Hematopoietic multipotent progenitor cell treated with erythropoietin and hydrocortisone succinate and interleukin-3 and kit ligand, for 4 days (in vitro differentiated cells): ENCODE measurements around the gene TRAF4.
A peak's percentile ranks its signal among the peaks of the same experiment; 100 is the strongest.
"Not testable (repeated sequence)": the region's sequence is repeated elsewhere in the genome, so short reads cannot be mapped to it uniquely, and the experiment has no call there.

ENCODE experiments used
- DNase-seq: peaks from one replicate; pipeline ENCODE4 v3.0.0-alpha.2; 2015

TRAF4 gene

GRCh38 chr17:28749516-28750177 is 5.8 kb downstream of the TRAF4 start:
- DNase-seq = no peak

DNA sequence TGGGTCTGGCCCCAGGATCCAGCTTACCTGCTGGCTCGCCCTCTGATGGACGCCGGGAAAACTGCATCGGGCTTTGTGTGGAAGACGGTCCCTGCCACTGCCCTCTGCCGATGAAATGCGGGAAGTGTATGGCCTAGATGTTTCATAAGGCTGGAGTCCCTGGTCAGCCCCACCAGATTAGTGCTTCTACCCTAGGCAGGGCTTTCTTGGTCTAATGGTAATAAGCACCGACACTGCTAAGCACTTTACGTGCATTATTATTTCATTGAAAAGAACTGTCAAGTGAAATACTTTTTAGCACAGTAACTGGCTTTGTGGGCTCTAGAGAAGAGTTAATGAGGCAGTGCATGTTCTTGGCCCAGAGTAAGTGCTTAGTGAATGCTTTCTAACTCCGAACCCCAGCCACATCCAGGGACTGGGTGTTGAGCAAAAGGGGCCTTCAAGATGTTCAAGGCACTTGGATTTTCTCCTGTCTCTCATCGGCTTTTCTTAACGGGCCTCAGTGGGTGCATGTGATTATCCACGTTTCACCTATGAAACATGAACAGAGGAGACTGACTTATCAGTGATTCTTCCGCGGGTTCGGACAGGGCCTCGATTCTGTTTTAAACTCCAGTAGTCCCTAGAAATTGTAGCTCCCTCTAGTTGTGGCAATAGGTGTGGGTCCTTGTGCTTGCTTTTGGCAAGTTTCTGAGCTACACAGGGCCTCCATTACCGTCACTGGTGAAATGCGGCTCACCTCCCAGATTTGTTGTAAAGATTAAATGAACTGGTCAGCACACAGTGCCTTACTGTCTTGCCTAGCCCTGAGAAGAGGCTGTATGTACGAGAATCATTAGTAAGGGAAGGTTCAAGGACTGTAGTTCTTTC is 6.6 kb downstream of the TRAF4 start:
- peak; percentile 96 for DNase-seq

GRCh38 chr17:28751600-28752366 is 8.0 kb downstream of the TRAF4 start:
- DNase-seq = no peak

DNA sequence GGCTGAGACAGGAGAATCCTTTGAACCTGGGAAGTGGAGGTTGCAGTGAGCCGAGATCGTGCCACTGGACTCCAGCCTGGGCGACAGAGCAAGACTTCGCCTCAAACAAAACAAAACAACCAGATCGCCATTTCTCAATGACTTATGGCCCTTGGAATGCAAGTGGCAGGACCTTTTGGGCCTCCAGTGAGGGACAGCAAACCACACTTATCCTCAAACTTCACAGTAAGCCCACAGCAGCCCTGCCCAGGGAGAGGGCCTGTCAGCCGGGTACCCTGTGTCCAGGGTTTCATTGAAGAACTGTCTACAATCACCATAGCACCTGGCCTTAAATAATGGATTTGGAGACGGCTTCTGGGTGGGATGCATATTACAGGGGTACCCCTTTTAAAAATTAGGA is 11.7 kb downstream of the TRAF4 start:
- no peak for DNase-seq

DNA sequence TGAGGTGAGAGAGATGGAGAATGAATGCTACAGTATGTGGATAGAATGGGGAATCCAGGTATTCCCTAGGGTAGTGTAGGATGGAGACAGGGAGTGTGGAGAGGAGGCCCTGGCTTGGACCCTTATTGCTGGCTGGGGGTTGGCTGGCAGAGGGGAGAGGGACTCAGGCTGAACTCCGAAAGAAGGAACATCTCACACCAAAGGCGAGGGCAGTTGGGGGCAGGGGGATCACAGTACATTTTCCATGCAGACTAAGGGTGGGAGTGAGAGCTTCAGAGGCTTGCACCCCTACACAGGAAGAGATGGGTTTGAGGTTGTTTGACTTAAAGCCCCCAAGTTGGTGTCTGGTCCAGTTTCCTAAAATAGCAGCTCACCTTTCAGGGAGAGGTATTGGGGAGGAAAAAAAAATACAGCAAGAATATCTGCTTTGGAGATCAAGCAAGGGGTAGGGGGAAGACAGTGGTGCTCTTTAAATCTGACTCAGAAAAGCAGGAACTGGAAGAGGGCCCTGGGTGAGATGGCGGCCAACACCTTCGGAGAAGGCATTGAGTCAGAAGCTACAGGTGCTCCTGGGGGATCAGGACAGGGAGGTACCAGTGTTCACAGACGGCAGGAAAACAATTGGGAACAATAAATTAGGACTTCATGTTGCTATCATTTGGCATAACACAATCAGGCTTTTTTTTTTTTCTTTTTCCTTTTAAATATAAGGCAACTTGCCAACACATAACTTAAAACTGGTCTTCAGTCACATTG is 12.4 kb downstream of the TRAF4 start:
- DNase-seq = no peak

DNA sequence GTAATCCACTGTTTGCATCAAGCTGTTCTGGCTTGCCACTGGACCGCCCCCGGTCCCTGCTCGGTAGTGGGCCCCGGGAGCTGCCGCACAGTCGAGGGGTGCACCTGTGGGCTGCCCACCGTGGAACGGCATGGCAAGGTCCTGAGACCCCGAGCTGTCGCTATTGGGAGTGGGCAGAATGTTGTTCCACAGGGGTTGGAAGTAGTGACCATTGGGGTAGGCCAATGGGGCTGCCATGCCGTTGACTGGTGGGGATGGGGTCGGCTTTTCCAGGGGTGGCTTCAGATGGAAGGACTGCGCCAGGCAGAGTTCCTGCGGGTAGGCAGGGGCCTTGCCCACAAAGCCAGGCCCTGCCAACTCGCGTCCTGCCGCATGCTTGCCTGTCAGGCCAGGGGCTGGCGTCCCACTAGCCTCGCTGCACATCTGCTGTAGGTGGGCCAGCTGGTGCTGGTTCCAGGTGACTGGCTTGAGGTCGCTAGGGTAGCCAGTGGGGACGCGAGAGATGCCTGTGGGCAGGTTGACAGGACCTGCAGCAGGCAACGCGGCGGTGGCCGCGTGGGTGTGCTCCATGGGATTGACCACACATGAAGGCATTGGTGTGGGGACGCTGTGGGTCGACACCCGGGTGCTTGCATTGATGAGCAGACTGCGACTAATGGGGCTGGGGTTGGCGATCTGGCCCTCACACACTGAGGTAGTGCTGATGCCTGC is 14.8 kb downstream of the TRAF4 start:
- DNase-seq = no peak

DNA sequence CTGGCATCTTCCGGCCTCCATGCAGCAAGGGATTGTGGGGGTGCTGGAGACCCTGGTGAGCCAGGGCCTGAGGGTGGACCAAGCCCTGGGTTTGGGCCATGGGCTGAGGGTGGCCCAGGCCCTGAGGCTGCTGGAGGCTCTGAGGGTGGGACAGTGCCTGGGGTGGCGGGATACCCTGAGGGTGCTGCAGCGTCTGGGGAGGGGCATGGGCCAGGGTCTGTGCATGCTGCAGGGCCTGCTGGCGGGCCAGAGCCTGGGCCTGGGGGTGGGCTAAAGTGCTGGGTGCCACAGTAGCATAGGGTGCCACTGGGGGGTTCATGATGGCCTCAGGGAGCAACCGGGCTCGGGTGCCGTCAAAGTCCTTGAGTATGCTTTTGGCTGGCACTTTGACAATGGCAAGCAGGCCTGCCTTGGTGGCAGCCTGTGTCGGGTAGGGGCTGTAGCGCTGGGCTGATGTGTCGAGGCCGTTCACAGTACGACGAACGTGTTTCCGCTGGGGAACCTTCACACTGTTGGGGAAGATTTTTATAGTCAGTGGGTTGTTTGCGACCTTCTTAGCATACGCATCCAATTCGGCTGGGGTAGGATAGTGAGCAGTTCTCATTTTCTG is 15.6 kb downstream of the TRAF4 start:
- DNase-seq = no peak

GRCh38 chr17:28760601-28761562 is 17.1 kb downstream of the TRAF4 start:
- DNase-seq = peak; percentile 78

DNA sequence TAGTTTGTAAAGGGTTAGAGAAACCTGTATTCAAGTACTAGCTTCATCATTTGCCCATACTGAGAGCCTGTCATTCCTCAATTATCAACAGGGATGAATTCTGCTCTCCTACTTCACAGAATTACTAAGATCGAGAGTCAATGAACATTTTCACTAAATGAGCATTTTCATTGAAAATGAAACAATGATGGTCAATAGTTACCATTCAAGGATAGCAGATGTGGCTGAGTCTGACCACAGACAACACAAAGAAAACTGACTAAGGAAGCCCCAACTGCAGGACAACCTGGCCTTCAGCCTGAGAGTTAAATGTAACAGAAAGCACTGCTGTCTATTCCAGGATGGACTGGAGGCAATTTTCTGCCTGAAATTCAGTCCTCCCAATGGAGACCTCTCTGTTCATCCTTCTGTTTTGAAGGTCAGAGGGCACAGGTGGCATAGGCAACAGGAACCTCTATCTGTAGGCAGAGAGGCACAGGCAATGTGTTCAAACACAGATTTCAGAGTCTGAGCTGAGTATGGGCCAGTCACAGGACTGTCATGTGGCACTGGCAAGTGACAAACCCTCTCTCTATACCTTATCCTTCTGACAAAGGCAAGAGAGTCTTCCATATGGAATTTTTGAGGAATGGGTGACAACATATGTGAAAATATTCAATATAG is 19.5 kb downstream of the TRAF4 start:
- no peak for DNase-seq

DNA sequence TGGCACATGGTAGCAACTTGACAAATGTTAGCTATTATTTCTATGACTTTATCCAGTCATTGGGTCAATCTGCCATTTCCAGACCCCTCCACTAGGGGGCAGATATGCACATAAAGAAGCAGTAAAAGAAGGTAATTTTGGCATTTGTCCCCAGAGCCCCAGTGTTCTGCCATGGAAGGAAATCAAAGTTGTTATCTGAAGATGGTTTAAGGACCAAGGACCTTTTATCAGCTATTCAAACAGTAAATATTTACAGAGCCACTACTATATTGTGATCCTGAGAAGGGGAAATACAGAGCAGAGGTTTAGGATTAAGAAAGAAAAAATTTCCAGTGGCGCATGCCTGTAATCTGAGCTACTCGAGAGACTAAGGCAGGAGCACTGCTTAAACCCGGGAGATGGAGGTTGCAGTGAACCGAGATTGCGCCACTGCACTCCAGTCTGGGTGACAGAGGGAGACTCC is 20.0 kb downstream of the TRAF4 start:
- peak; percentile 93 for DNase-seq

- no peak for DNase-seq
Measured at GRCh38 chr17:28765038-28765437, 21.2 kb downstream of the TRAF4 start.

DNA sequence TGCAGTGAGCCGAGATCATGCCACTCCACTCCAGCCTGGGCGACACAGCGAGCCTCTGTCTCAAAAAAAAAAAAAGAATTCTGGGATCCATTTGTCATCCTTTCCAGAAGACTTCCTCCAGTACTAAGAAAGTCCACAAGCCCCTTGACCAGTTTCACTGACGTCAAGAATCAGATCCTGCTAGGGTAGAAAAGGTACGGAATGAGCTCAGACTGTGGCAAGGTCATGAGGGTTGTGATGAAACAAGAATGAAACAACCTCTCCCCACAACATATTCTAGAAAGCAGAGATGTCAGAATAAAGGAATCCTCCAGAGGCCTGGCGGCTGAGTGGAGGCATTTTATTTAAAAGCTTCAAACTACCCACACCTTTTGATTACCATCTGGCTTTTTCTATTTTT is 29.9 kb downstream of the TRAF4 start:
- DNase-seq = no peak

DNA sequence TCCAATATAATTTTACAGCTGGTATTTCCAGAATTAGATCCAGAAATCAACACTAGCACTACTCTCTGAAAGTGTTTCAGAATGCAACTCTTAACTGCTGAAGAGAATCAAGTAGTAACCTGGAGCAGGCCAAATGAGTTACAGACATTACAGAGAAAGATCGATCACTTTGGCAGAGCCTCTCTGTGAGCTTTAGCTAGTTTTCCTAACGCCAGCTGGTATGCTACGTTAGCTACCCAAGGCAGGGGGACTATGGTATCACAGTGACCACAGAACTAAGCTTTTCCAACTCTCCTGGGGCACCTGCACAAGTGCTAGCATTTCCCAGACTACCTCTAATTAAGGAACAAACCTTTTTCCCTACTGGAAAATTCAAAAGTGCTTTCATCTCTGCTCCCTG is 30.4 kb downstream of the TRAF4 start:
- no peak for DNase-seq

- no peak for DNase-seq
Measured at GRCh38 chr17:28777178-28777577, 33.4 kb downstream of the TRAF4 start.

DNA sequence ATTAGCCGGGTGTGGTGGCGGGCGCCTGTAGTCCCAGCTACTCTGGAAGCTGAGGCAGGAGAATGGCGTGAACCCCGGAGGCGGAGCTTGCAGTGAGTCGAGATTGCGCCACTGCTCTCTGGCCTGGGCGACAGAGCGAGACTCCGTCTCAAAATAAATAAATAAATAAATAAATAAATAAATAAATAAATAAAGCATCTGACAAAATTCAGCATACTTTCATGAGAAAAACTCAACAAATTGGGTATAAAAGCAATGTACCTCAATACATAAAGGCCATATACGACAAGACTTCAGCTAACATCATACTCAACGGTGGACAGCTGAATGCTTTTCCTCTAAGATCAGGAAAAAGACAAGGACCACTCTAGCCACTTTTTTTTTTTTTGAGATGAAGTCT is 35.8 kb downstream of the TRAF4 start:
- DNase-seq = not testable (repeated sequence)

GRCh38 chr17:28783161-28783560 is 39.4 kb downstream of the TRAF4 start:
- no peak for DNase-seq

- no peak for DNase-seq
Measured at GRCh38 chr17:28788100-28788499, 44.3 kb downstream of the TRAF4 start.

DNA sequence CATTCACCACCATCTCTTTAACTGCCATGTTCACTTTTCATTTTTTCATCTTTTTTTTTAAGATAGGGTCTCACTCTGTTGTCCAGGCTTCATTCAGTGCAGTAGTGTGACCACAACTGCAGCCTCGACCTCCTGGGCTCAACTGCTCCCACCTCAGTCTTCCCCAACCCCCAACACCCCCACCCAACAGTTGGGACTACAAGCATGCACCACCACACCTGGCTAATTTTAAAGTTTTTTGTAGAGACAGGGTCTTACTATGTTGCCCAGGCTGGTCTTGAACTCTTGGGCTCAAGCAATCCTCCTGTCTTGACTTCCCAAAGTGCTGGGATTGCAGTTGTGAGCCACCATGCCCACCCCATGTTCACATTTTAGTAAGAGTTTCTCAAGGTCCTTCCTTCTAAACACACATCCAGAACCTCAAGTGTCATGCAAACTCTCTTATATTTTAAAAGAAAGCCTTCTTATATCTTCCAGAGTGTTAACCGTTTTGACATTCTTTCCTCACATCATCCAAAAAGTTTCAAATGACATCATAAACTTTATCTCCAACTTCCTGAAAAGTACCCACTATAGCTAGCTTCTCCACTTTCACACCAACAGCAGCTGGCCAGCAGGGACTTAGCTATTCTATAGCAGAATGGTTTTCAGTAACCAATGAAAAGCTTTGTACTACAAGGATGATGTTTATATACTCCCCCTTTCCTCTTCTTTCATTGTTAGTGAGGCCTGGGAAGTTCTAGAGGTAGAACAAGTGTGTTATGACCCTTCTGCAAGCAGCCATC is 49.3 kb downstream of the TRAF4 start:
- DNase-seq = peak; percentile 80

- not testable (repeated sequence) for DNase-seq
Measured at GRCh38 chr17:28794846-28795441, 51.1 kb downstream of the TRAF4 start.
